Activated naive CD8-positive, alpha-beta T cell (primary cell): Measurements from ENCODE around the gene BPIFB2.

ENCODE experiments used
- H3K27ac Mint-ChIP-seq: one replicate; pipeline ENCODE4 v1.8.0; 2021; ENCODE audit warnings: mixed read lengths
- H3K27me3 Mint-ChIP-seq: one replicate; pipeline ENCODE4 v1.8.0; 2021; ENCODE audit warnings: mixed read lengths
- H3K36me3 Mint-ChIP-seq: one replicate; pipeline ENCODE4 v1.8.0; 2021; ENCODE audit warnings: mixed read lengths
- H3K4me1 Mint-ChIP-seq: one replicate; pipeline ENCODE4 v1.8.0; 2021; ENCODE audit warnings: low read depth, mixed read lengths
- H3K4me3 Mint-ChIP-seq: one replicate; pipeline ENCODE4 v1.8.0; 2021; ENCODE audit warnings: mild to moderate bottlenecking, mixed read lengths
- H3K9me3 Mint-ChIP-seq: one replicate; pipeline ENCODE4 v1.8.0; 2021; ENCODE audit warnings: low read depth, mixed read lengths

BPIFB2 gene

GRCh38 chr20:33016581-33017109, 9.1 kb downstream of the BPIFB2 start:
- no peak overlapping the region for H3K27ac Mint-ChIP-seq
- H3K4me3 Mint-ChIP-seq, result no peak overlapping the region
- H3K27me3 Mint-ChIP-seq, result no peaks in the 10 kb centered on the region
- H3K36me3 Mint-ChIP-seq, result no peaks in the 10 kb centered on the region
- no peaks in the 10 kb centered on the region for H3K9me3 Mint-ChIP-seq
- H3K4me1 Mint-ChIP-seq, result peaks cover 3% of the 10 kb centered on the region

- no peaks in the 10 kb centered on the region for H3K36me3 Mint-ChIP-seq
- no peaks in the 10 kb centered on the region for H3K27me3 Mint-ChIP-seq
- H3K4me3 Mint-ChIP-seq, result no peak overlapping the region
- peaks cover 3% of the 10 kb centered on the region for H3K4me1 Mint-ChIP-seq
- H3K27ac Mint-ChIP-seq, result no peak overlapping the region
- H3K9me3 Mint-ChIP-seq, result no peaks in the 10 kb centered on the region
Observed at GRCh38 chr20:33017542-33017941, 10.0 kb downstream of the BPIFB2 start.

GRCh38 chr20:33018169-33018931, 10.8 kb downstream of the BPIFB2 start:
- Mint-ChIP-seq H3K9me3 (no peaks in the 10 kb centered on the region), H3K4me3 (no peak overlapping the region), H3K4me1 (peaks cover 3% of the 10 kb centered on the region), H3K27ac (no peak overlapping the region), H3K27me3 (no peaks in the 10 kb centered on the region), H3K36me3 (no peaks in the 10 kb centered on the region)

GRCh38 chr20:33019465-33020277, 12.2 kb downstream of the BPIFB2 start:
- Mint-ChIP-seq H3K9me3 (no peaks in the 10 kb centered on the region), H3K27ac (no peak overlapping the region), H3K36me3 (no peaks in the 10 kb centered on the region), H3K27me3 (no peaks in the 10 kb centered on the region), H3K4me3 (no peak overlapping the region), H3K4me1 (peaks cover 3% of the 10 kb centered on the region)

- no peak overlapping the region for H3K27ac Mint-ChIP-seq
- H3K9me3 Mint-ChIP-seq, result no peaks in the 10 kb centered on the region
- H3K27me3 Mint-ChIP-seq, result no peaks in the 10 kb centered on the region
- H3K4me3 Mint-ChIP-seq, result no peak overlapping the region
- H3K4me1 Mint-ChIP-seq, result peaks cover 2% of the 10 kb centered on the region
- H3K36me3 Mint-ChIP-seq, result no peaks in the 10 kb centered on the region
Observed at GRCh38 chr20:33020278-33021161, 13.0 kb downstream of the BPIFB2 start.

- Mint-ChIP-seq H3K36me3 (no peaks in the 10 kb centered on the region), H3K9me3 (no peaks in the 10 kb centered on the region), H3K27ac (no peak overlapping the region), H3K4me1 (no peaks in the 10 kb centered on the region), H3K27me3 (no peaks in the 10 kb centered on the region), H3K4me3 (no peak overlapping the region)
Observed at GRCh38 chr20:33021879-33022278, 14.4 kb downstream of the BPIFB2 start.

GRCh38 chr20:33022289-33022688, 14.8 kb downstream of the BPIFB2 start:
- Mint-ChIP-seq H3K27ac (no peak overlapping the region), H3K9me3 (no peaks in the 10 kb centered on the region), H3K4me3 (no peak overlapping the region), H3K27me3 (no peaks in the 10 kb centered on the region), H3K36me3 (no peaks in the 10 kb centered on the region), H3K4me1 (no peaks in the 10 kb centered on the region)

- Mint-ChIP-seq H3K4me1 (no peaks in the 10 kb centered on the region), H3K27me3 (no peaks in the 10 kb centered on the region), H3K27ac (no peak overlapping the region), H3K9me3 (no peaks in the 10 kb centered on the region), H3K36me3 (no peaks in the 10 kb centered on the region), H3K4me3 (no peak overlapping the region)
Observed at GRCh38 chr20:33022694-33023438, 15.4 kb downstream of the BPIFB2 start.

GRCh38 chr20:33023439-33024242, 16.1 kb downstream of the BPIFB2 start:
- Mint-ChIP-seq H3K36me3 (no peaks in the 10 kb centered on the region), H3K9me3 (no peaks in the 10 kb centered on the region), H3K27ac (no peak overlapping the region), H3K4me3 (no peak overlapping the region), H3K4me1 (no peaks in the 10 kb centered on the region), H3K27me3 (no peaks in the 10 kb centered on the region)

GRCh38 chr20:33024243-33024560, 16.7 kb downstream of the BPIFB2 start:
- H3K9me3 Mint-ChIP-seq, result no peaks in the 10 kb centered on the region
- no peaks in the 10 kb centered on the region for H3K36me3 Mint-ChIP-seq
- H3K27ac Mint-ChIP-seq, result no peak overlapping the region
- H3K27me3 Mint-ChIP-seq, result no peaks in the 10 kb centered on the region
- H3K4me3 Mint-ChIP-seq, result no peak overlapping the region
- H3K4me1 Mint-ChIP-seq, result no peaks in the 10 kb centered on the region

- Mint-ChIP-seq H3K27me3 (no peaks in the 10 kb centered on the region), H3K36me3 (no peaks in the 10 kb centered on the region), H3K4me1 (no peaks in the 10 kb centered on the region), H3K4me3 (no peak overlapping the region), H3K9me3 (no peaks in the 10 kb centered on the region), H3K27ac (no peak overlapping the region)
Observed at GRCh38 chr20:33024609-33025317, 17.3 kb downstream of the BPIFB2 start.

- H3K27me3 Mint-ChIP-seq, result no peaks in the 10 kb centered on the region
Observed at GRCh38 chr20:33025318-33025876, 17.9 kb downstream of the BPIFB2 start.

More at GRCh38 chr20:33025318-33025876, 17.9 kb downstream of the BPIFB2 start:
- Mint-ChIP-seq H3K9me3 (no peaks in the 10 kb centered on the region), H3K4me3 (no peak overlapping the region), H3K4me1 (no peaks in the 10 kb centered on the region), H3K27ac (no peak overlapping the region), H3K36me3 (no peaks in the 10 kb centered on the region)
